ENCODE data around the gene CTAGE1.

The CTAGE1 gene

GRCh38 chr18:22459491-22459890 lies 41.8 kb upstream of the CTAGE1 start:
- DNase-seq (ENCODE audit: low spot score): no peak
- Histone ChIP-seq H3K27ac (ENCODE audit: poor library complexity, severe bottlenecking) (no peak overlapping the region), H3K27me3 (ENCODE audit: insufficient read depth, poor library complexity, severe bottlenecking) (no peaks in the 10 kb centered on the region), H3K4me3 (ENCODE audit: severe bottlenecking) (no peak overlapping the region), H3K4me1 (ENCODE audit: insufficient read depth, poor library complexity, severe bottlenecking) (no peaks in the 10 kb centered on the region), H3K36me3 (ENCODE audit: low read depth) (no peaks in the 10 kb centered on the region), H3K9me3 (ENCODE audit: severe bottlenecking) (no peaks in the 10 kb centered on the region)
- TF ChIP-seq, protein P1, sequence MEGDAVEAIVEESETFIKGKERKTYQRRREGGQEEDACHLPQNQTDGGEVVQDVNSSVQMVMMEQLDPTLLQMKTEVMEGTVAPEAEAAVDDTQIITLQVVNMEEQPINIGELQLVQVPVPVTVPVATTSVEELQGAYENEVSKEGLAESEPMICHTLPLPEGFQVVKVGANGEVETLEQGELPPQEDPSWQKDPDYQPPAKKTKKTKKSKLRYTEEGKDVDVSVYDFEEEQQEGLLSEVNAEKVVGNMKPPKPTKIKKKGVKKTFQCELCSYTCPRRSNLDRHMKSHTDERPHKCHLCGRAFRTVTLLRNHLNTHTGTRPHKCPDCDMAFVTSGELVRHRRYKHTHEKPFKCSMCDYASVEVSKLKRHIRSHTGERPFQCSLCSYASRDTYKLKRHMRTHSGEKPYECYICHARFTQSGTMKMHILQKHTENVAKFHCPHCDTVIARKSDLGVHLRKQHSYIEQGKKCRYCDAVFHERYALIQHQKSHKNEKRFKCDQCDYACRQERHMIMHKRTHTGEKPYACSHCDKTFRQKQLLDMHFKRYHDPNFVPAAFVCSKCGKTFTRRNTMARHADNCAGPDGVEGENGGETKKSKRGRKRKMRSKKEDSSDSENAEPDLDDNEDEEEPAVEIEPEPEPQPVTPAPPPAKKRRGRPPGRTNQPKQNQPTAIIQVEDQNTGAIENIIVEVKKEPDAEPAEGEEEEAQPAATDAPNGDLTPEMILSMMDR (IDR thresholded peaks at IDR 0.05; ENCODE audit: poor library complexity, severe bottlenecking): no peak
- no peak for ATAC-seq (ENCODE audit: low read depth)

DNA sequence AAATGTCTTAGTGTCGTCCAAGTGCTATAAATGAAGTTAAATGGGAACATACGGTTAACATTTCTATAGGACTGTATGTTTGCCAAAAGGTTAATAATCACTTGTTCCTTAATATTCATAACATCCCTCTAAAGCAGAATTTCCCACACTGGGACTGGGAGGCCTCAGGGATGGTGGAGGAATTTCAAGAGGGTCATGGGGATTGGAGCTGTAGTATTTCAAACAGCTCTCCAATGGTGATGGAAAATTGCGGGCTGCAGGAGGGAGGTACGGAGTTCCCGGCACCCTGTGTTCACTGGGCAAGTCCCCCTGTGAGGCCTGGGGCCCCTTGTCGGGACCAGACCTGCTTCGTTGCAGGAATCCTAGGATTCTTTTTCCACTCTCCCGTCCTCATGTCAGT lies 39.8 kb upstream of the CTAGE1 start:
- Histone ChIP-seq H3K27me3 (ENCODE audit: insufficient read depth, poor library complexity, severe bottlenecking) (no peaks in the 10 kb centered on the region), H3K36me3 (ENCODE audit: low read depth) (no peaks in the 10 kb centered on the region), H3K4me1 (ENCODE audit: insufficient read depth, poor library complexity, severe bottlenecking) (no peaks in the 10 kb centered on the region), H3K27ac (ENCODE audit: poor library complexity, severe bottlenecking) (no peak overlapping the region), H3K9me3 (ENCODE audit: severe bottlenecking) (no peaks in the 10 kb centered on the region), H3K4me3 (ENCODE audit: severe bottlenecking) (no peak overlapping the region)
- DNase-seq (ENCODE audit: low spot score) (no peak), ATAC-seq (ENCODE audit: low read depth) (no peak)
- TF ChIP-seq, protein P1 (IDR thresholded peaks at IDR 0.05; ENCODE audit: poor library complexity, severe bottlenecking): no peak

DNA sequence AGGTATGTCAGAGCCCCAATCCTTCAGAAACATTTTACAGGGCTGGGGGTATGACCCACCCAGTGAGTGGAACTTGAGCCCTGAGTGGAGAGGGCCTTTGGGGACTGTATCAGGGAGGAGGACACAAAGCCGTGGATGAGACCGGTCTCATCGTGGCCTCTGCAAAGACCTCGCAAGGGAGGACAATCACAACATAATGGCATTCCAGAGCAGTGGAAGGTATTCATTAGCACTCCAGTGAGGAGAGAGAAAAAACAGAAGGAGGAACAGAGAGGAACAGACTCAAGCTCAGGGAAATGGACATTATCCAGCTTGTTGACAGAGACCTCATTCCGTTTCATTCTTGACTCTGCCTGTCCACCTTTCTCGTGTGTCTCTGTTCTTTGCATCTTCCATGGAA lies 38.8 kb upstream of the CTAGE1 start:
- DNase-seq (ENCODE audit: low spot score) (no peak), ATAC-seq (ENCODE audit: low read depth) (no peak)
- no peak overlapping the region for H3K27ac ChIP-seq (ENCODE audit: poor library complexity, severe bottlenecking)
- no peaks in the 10 kb centered on the region for H3K4me1 ChIP-seq (ENCODE audit: insufficient read depth, poor library complexity, severe bottlenecking)
- TF ChIP-seq, protein P1 (IDR thresholded peaks at IDR 0.05; ENCODE audit: poor library complexity, severe bottlenecking): no peak
- H3K36me3 ChIP-seq (ENCODE audit: low read depth): no peaks in the 10 kb centered on the region
- no peaks in the 10 kb centered on the region for H3K27me3 ChIP-seq (ENCODE audit: insufficient read depth, poor library complexity, severe bottlenecking)
- H3K4me3 ChIP-seq (ENCODE audit: severe bottlenecking): no peak overlapping the region
- H3K9me3 ChIP-seq (ENCODE audit: severe bottlenecking): no peaks in the 10 kb centered on the region

DNA sequence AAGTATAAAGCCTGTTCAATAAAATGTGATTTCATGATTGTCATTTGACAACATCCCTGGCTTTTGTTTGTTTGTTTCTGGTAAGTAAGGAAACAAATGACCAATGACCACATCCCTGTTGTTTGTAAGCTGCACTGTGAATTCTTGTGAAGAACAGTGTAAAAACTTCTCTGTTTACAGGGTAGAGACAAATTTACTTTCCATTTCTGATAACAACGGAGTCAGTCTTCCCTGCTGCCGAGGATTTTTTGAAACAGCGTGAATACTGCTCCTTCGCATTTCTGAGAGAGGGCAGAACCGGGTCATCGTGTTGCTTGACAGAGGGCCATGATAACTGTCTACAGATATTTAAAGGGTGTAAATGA lies 38.4 kb upstream of the CTAGE1 start:
- no peaks in the 10 kb centered on the region for H3K9me3 ChIP-seq (ENCODE audit: severe bottlenecking)
- ATAC-seq (ENCODE audit: low read depth) (no peak), DNase-seq (ENCODE audit: low spot score) (no peak)
- no peaks in the 10 kb centered on the region for H3K36me3 ChIP-seq (ENCODE audit: low read depth)
- H3K27me3 ChIP-seq (ENCODE audit: insufficient read depth, poor library complexity, severe bottlenecking): no peaks in the 10 kb centered on the region
- TF ChIP-seq, protein P1 (IDR thresholded peaks at IDR 0.05; ENCODE audit: poor library complexity, severe bottlenecking): no peak
- H3K4me1 ChIP-seq (ENCODE audit: insufficient read depth, poor library complexity, severe bottlenecking): no peaks in the 10 kb centered on the region
- no peak overlapping the region for H3K4me3 ChIP-seq (ENCODE audit: severe bottlenecking)
- H3K27ac ChIP-seq (ENCODE audit: poor library complexity, severe bottlenecking): no peak overlapping the region

DNA sequence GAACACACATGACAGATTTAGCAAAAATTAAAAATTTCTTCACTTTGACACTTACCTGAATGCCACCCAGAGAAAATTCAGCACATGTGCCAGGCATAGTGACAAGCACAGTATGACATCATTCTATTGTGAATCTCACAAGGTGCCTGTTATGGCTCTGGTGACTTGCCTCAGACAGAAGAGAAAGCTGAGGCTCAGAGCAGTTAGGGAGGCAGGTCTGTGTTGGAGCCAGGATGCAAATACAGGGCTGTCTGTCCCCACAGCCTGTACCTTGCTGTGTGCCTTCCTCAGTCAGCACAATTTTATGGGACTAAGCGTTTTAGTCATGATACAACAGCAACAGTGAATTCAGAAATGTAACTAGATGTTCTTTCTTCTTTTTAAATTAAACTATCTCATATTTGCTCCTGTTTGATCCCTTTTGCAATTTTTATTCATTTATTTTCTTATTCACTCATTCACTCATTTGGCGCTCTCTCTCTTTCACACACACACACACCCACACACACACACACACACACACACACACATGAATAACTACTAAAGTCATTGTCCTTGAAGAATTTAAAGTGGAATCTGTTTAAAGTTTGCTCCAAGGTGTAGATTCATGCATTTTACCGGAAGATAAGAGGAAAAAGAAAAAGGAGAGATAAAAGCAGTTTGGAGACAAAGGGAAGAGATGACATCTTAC lies 37.9 kb upstream of the CTAGE1 start:
- no peak overlapping the region for H3K4me3 ChIP-seq (ENCODE audit: severe bottlenecking)

More for the DNA sequence above, 37.9 kb upstream of the CTAGE1 start:
- Histone ChIP-seq H3K9me3 (ENCODE audit: severe bottlenecking) (no peaks in the 10 kb centered on the region), H3K27me3 (ENCODE audit: insufficient read depth, poor library complexity, severe bottlenecking) (no peaks in the 10 kb centered on the region), H3K27ac (ENCODE audit: poor library complexity, severe bottlenecking) (no peak overlapping the region), H3K4me1 (ENCODE audit: insufficient read depth, poor library complexity, severe bottlenecking) (no peaks in the 10 kb centered on the region), H3K36me3 (ENCODE audit: low read depth) (no peaks in the 10 kb centered on the region)
- no peak for ATAC-seq (ENCODE audit: low read depth)
- no peak for DNase-seq (ENCODE audit: low spot score)
- TF ChIP-seq, protein P1 (IDR thresholded peaks at IDR 0.05; ENCODE audit: poor library complexity, severe bottlenecking): no peak

Data from RWPE2 (cell line).